ENCODE measurements around the gene ITGB3. TPM values are rescaled to one million over a fixed set of nuclear protein-coding genes. Genes with fewer than 3 reads are reported as not detected.

Gene ITGB3
- total and polyA plus RNA-seq, 9 of the 15 experiments (the other 6 are each of a cell fraction or from before 2014, with no cell fraction given) = 0.08 to 2.6 (median 0.62) TPM; not detected in 1

GRCh38 chr17:47323382-47324223, 70.0 kb downstream of the ITGB3 start, which contains the start of gene EFCAB13 (continued):
- TF ChIP-seq ZBTB17 (CRISPR knock-in tag; IDR thresholded peaks at IDR 0.05) (no peak), ZNF696 (CRISPR knock-in tag; conservative IDR thresholded peaks at IDR 0.05) (no peak), MAX (CRISPR knock-in tag; IDR thresholded peaks at IDR 0.05) (peak; percentile 90), BDP1 (IDR thresholded peaks at IDR 0.05; ENCODE audit: insufficient read depth, insufficient read length) (no peak), SP2 (IDR thresholded peaks at IDR 0.05; ENCODE audit: extremely low read depth, low read depth, low read length, poor library complexity, severe bottlenecking) (no peak), FOXK2 (conservative IDR thresholded peaks at IDR 0.05 in 1 of 2, IDR thresholded peaks at IDR 0.05 in 1 of 2; ENCODE audit: low read depth in 2 of 2) (no peak), PRDM10 (IDR thresholded peaks at IDR 0.05; ENCODE audit: partially characterized antibody) (peak; percentile 63), ZNF766 (CRISPR knock-in tag; conservative IDR thresholded peaks at IDR 0.05) (0 out of 2 replicates have a peak, but pooled peaks have one; percentile 30), PHF21A (IDR thresholded peaks at IDR 0.05; ENCODE audit: borderline replicate concordance, low read depth) (no peak), XRCC5 (IDR thresholded peaks at IDR 0.05; ENCODE audit: low read depth, low read length) (no peak), FOXA1 (IDR thresholded peaks at IDR 0.05; ENCODE audit: borderline replicate concordance) (no peak), ZNF239 (CRISPR knock-in tag; IDR thresholded peaks at IDR 0.05) (0 out of 2 replicates have a peak, but pooled peaks have one; percentile 17), HOMEZ (CRISPR knock-in tag; IDR thresholded peaks at IDR 0.05) (no peak), STAT5B (CRISPR knock-in tag; IDR thresholded peaks at IDR 0.05) (no peak), SNRNP70 (optimal IDR thresholded peaks at IDR 0.05; ENCODE audit: low read depth, low read length) (no peak), SMC3 (conservative IDR thresholded peaks at IDR 0.05; ENCODE audit: insufficient read depth, low read depth, low read length) (no peak; the same call in 1 of the 2 replicates), NCOA6 (IDR thresholded peaks at IDR 0.05) (peak; percentile 34; the same call in 1 of the 2 replicates)
